Adrenal gland (tissue), 5 donors: Measurements from ENCODE around the gene BCLAF1.

Experiments used
- POLR2A ChIP-seq, 2 donors: fragments of 450-650 bp; IDR thresholded peaks; one replicate each; pipeline ENCODE4 v1.6.1; 2017; ENCODE audit warnings: antibody characterized with exemption in 2 of 2, mild to moderate bottlenecking in 2 of 2, moderate library complexity in 1 of 2
- TF ChIP-seq, protein P1 (sequence below), 6 experiments: fragments of 450-650 bp in 4 of 6; fragments of 200-600 bp in 2 of 6; sonication (generic) in 1 of 6; IDR thresholded peaks; 1 replicate in 5 of 6; 2 replicates in 1 of 6; pipeline versions ENCODE4 v1.5.1 to v1.8.0; 2016 to 2021; ENCODE audit warnings: antibody characterized with exemption in 6 of 6, mild to moderate bottlenecking in 2 of 6, moderate library complexity in 1 of 6
- donor health status: DM: no; HTN: no; CAD: no.

DNA sequence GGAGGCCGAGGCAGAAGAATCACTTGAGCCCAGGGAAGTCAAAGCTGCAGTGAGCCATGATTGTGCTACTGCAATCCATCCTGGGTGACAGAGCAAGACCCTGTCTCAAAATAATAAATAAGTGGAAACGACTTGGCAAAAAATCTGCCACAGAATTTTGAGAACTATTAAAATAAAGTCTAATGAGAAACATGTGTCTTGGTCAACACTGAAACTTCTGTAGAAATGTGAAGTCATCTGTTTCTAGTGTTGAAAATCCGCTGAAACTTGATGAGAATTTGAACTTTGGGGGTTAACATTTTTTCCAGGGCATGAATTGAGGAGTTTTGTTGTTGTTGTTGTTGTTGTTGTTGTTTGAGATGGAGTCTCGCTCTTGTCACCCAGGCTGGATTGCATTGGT lies 29.0 kb upstream of the BCLAF1 start:
- TF ChIP-seq, protein P1, sequence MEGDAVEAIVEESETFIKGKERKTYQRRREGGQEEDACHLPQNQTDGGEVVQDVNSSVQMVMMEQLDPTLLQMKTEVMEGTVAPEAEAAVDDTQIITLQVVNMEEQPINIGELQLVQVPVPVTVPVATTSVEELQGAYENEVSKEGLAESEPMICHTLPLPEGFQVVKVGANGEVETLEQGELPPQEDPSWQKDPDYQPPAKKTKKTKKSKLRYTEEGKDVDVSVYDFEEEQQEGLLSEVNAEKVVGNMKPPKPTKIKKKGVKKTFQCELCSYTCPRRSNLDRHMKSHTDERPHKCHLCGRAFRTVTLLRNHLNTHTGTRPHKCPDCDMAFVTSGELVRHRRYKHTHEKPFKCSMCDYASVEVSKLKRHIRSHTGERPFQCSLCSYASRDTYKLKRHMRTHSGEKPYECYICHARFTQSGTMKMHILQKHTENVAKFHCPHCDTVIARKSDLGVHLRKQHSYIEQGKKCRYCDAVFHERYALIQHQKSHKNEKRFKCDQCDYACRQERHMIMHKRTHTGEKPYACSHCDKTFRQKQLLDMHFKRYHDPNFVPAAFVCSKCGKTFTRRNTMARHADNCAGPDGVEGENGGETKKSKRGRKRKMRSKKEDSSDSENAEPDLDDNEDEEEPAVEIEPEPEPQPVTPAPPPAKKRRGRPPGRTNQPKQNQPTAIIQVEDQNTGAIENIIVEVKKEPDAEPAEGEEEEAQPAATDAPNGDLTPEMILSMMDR (IDR thresholded peaks at IDR 0.05) = no peak
- TF ChIP-seq POLR2A (IDR thresholded peaks at IDR 0.05) = no peak
